Transverse colon (tissue), 4 donors: ENCODE measurements around the gene NPC1L1. TPM values are rescaled to one million over a fixed set of nuclear protein-coding genes. Genes with fewer than 3 reads are reported as not detected.
A peak's percentile ranks its signal among the peaks of the same experiment; 100 is the strongest.
"Not testable (repeated sequence)": the region's sequence is repeated elsewhere in the genome, so short reads cannot be mapped to it uniquely, and the experiment has no call there.

ENCODE experiments used
- DNase-seq: peaks from one replicate; pipeline ENCODE4 v3.0.0-alpha.2; 2019
- H3K27ac ChIP-seq, 4 donors: fragments of 200-600 bp; sonication (generic); 2 replicates each; pipeline ENCODE4 v1.5.1; 2016 to 2018; ENCODE audit warnings: inconsistent platforms in 4 of 4
- H3K27me3 ChIP-seq: fragments of 200-600 bp; sonication (generic); 2 replicates; pipeline ENCODE4 v1.5.1; 2017; ENCODE audit warnings: inconsistent platforms
- H3K36me3 ChIP-seq, 4 donors: fragments of 200-600 bp; sonication (generic); 2 replicates each; pipeline ENCODE4 v1.5.1; 2017 to 2019; ENCODE audit warnings: inconsistent platforms in 4 of 4
- H3K4me1 ChIP-seq, 4 donors: fragments of 200-600 bp; sonication (generic); 2 replicates each; pipeline ENCODE4 v1.5.1; 2017 to 2020; ENCODE audit warnings: inconsistent platforms in 4 of 4
- H3K4me3 ChIP-seq, 4 donors: fragments of 200-600 bp; sonication (generic); 1 replicate in 1 of 4; 2 replicates in 3 of 4; pipeline versions ENCODE4 v1.5.1 to v1.6.1; 2017 to 2019; ENCODE audit warnings: inconsistent platforms in 4 of 4
- H3K9me3 ChIP-seq, 2 donors: fragments of 200-600 bp; sonication (generic); 2 replicates each; pipeline ENCODE4 v1.5.1; 2017 to 2019; ENCODE audit warnings: inconsistent platforms in 2 of 2
- CTCF ChIP-seq, 5 experiments: fragments of 200-600 bp in 3 of 5; fragments of 450-650 bp in 2 of 5; sonication (generic) in 3 of 5; IDR thresholded peaks; 1 replicate in 2 of 5; 2 replicates in 3 of 5; pipeline ENCODE4 v1.5.1; 2016 to 2017; ENCODE audit warnings: antibody characterized with exemption in 5 of 5, inconsistent platforms in 3 of 5, mild to moderate bottlenecking in 2 of 5, moderate library complexity in 1 of 5
- EP300 ChIP-seq: sonication (generic); formaldehyde crosslinking; IDR thresholded peaks from one replicate; pipeline ENCODE4 v1.6.1; 2017; ENCODE audit warnings: antibody characterized with exemption, low read depth
- POLR2A ChIP-seq: fragments of 450-650 bp; IDR thresholded peaks from one replicate; pipeline ENCODE4 v1.6.1; 2016; ENCODE audit warnings: antibody characterized with exemption, mild to moderate bottlenecking, moderate library complexity
- POLR2AphosphoS5 ChIP-seq, 3 donors: sonication (generic); formaldehyde crosslinking; IDR thresholded peaks; one replicate each; pipeline ENCODE4 v1.6.1; 2016; ENCODE audit warnings: antibody characterized with exemption in 3 of 3
- WGBS, 2 donors: methylation state at CpG; one replicate each; pipeline ENCODE4 v1.1.5; 2018; ENCODE audit warnings: low coverage in 1 of 2; 5-methylcytosine and 5-hydroxymethylcytosine counted together
- in situ Hi-C, 4 donors: fragments of 200-750 bp; cut with MboI; loops; one replicate each; pipeline versions ENCODE4 v1.15.0 to v1.15.1; 2017; ENCODE audit warnings: low sequenced_read_pairs in 3 of 4, low pct_ligation_motif_present in 1 of 4, low pct_unique_long_range_greater_than_20kb in 1 of 4
- intact Hi-C: fragments of 100-400 bp; cut with DNase I; formaldehyde crosslinking; loops from one replicate; pipeline ENCODE4 v1.15.1; 2023; ENCODE audit warnings: low total_unique reads
- total RNA-seq, 4 donors: library from RNA; depleted of rRNA; stranded (reverse); fragments of >200 nt; gene quantifications; one replicate each; pipeline ENCODE4 v1.1.0, GENCODE V29; 2016

The NPC1L1 gene
- total RNA-seq, 4 donors from 2014 or later, result 0.48 TPM; not detected in 3

GRCh38 chr7:44563171-44563679 lies 22.1 kb upstream of the NPC1L1 start:
- in situ Hi-C loops, result loop anchor here in 1 of 4 donors (25.0 kb wide), 1 partner anchor 326 kb away; no protein-coding TSS in a partner anchor
- peaks cover 0 to 18% (median 5%) of the 10 kb centered on the region in 4 donors for H3K36me3 ChIP-seq
- WGBS, 2 donors, result 80 to 90% methylated on average over 2 to 3 of the region's 3 CpGs
- no peaks in the 10 kb centered on the region for H3K27me3 ChIP-seq
- H3K4me3 ChIP-seq, result no peak overlapping the region
- H3K4me1 ChIP-seq, result peaks cover 0 to 9% (median 3%) of the 10 kb centered on the region in 4 donors
- no peak overlapping the region for H3K27ac ChIP-seq
- no peak for DNase-seq
- intact Hi-C loops, result loop anchor here (10.0 kb wide), 1 partner anchor 328 kb away; no protein-coding TSS in a partner anchor
- no peak for TF ChIP-seq POLR2A
- TF ChIP-seq POLR2AphosphoS5 (IDR thresholded peaks at IDR 0.05), result no peak
- no peak for TF ChIP-seq EP300
- TF ChIP-seq CTCF (IDR thresholded peaks at IDR 0.05), result no peak
- no peaks in the 10 kb centered on the region for H3K9me3 ChIP-seq

- peaks cover 0 to 11% (median 2%) of the 10 kb centered on the region in 4 donors for H3K36me3 ChIP-seq
- H3K4me3 ChIP-seq, DNase-seq, H3K27ac ChIP-seq, H3K27me3 ChIP-seq, H3K9me3 ChIP-seq, H3K4me1 ChIP-seq: not testable (repeated sequence)
- intact Hi-C loops, result loop anchor here (10.0 kb wide), 1 partner anchor 328 kb away; no protein-coding TSS in a partner anchor
- WGBS, 2 donors, result 88 to 94% methylated on average over 5 to 8 of the region's 8 CpGs
- in situ Hi-C loops, result loop anchor here in 1 of 4 donors (25.0 kb wide), 1 partner anchor 325 kb away; no protein-coding TSS in a partner anchor
These were observed 21.5 kb upstream of the NPC1L1 start for GRCh38 chr7:44562622-44562962.

- no peak overlapping the region for H3K4me3 ChIP-seq
- intact Hi-C loops, result loop anchor here (10.0 kb wide), 1 partner anchor 327 kb away; no protein-coding TSS in a partner anchor
- no peak for TF ChIP-seq POLR2A
- TF ChIP-seq POLR2AphosphoS5 (IDR thresholded peaks at IDR 0.05), result no peak
- TF ChIP-seq CTCF (IDR thresholded peaks at IDR 0.05), result no peak
- TF ChIP-seq EP300, result no peak
- H3K9me3 ChIP-seq, result no peaks in the 10 kb centered on the region
- peaks cover 0 to 9% (median 3%) of the 10 kb centered on the region in 4 donors for H3K4me1 ChIP-seq
- in situ Hi-C loops, result loop anchor here in 1 of 4 donors (25.0 kb wide), 1 partner anchor 325 kb away; no protein-coding TSS in a partner anchor
- WGBS, 2 donors, result 75% methylated on average over 7 of the region's 7 CpGs; no CpG with 5 or more reads in 1 of the 2 donors
- no peaks in the 10 kb centered on the region for H3K27me3 ChIP-seq
- H3K36me3 ChIP-seq, result peaks cover 0 to 6% (median 0%) of the 10 kb centered on the region in 4 donors
- peak; percentile 73 for DNase-seq
- no peak overlapping the region for H3K27ac ChIP-seq
These were observed 21.0 kb upstream of the NPC1L1 start for GRCh38 chr7:44561962-44562621.

- no peak overlapping the region for H3K4me3 ChIP-seq
- no peaks in the 10 kb centered on the region for H3K9me3 ChIP-seq
- no peak for DNase-seq
- intact Hi-C loops (loop anchor here (10.0 kb wide), 1 partner anchor 327 kb away; no protein-coding TSS in a partner anchor), in situ Hi-C loops (loop anchor here in 1 of 4 donors (25.0 kb wide), 1 partner anchor 324 kb away; no protein-coding TSS in a partner anchor)
- H3K36me3 ChIP-seq, result peaks cover 0 to 5% (median 0%) of the 10 kb centered on the region in 4 donors
- H3K27me3 ChIP-seq, result no peaks in the 10 kb centered on the region
- TF ChIP-seq POLR2AphosphoS5 (IDR thresholded peaks at IDR 0.05), result no peak
- TF ChIP-seq CTCF (IDR thresholded peaks at IDR 0.05), result no peak
- no peak for TF ChIP-seq EP300
- TF ChIP-seq POLR2A, result no peak
- H3K27ac ChIP-seq, result no peak overlapping the region
- peaks cover 0 to 9% (median 3%) of the 10 kb centered on the region in 4 donors for H3K4me1 ChIP-seq
- 65 to 91% methylated on average over 5 to 6 of the region's 6 CpGs for WGBS, 2 donors
These were observed 20.4 kb upstream of the NPC1L1 start for GRCh38 chr7:44561481-44561880.
